NCI-H1105 treated with DMSO at 0.1 percent for 48 hours (cell line): ENCODE results near the gene CACNA1C.

Experiments
- DNase-seq: peaks from one replicate; lab custom pipeline; 2025; lab: John Stamatoyannopoulos, UW

CACNA1C gene

DNA sequence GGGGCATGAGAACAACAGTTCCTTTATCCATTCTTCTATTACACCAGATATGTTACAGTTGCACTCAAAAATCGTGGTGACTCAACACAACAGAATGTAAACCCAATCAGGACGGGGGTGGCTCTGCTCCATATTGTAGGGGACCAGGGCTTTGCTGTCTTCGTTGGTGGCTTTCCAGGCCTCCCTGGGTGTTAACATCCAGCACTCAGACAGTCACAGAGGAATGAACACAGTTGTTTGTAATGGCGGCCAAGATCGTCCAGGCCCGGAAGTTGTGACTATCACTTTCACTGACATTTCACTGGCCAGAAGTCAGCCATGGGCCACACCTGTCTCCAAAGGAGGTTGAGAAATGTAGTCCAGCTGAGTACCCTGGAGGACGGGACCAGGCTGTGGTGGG is 204.1 kb downstream of the CACNA1C start:
- DNase-seq, result no peak

DNA sequence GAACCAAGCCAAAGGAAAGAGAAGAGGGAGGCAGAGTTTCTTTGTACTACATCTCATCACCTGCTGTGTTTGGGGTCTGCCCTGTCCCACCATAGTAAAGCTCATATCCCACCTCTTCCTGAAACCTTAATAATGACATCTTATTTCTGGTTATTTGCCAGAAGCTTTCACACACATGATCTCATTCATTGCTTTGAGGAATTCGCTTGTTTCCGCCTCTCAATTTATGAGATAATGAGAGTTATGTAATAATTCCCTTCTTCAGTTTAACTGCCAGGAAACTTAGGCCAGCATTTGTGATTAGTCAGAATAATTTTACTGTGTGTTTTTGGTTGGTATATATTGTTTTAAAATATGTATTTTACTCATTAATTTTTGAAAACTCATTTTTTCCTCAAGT is 205.2 kb downstream of the CACNA1C start:
- no peak for DNase-seq

- DNase-seq, result no peak
Observed at GRCh38 chr12:2259369-2259768, 206.6 kb downstream of the CACNA1C start.

- DNase-seq, result no peak
Observed at GRCh38 chr12:2260441-2260840, 207.7 kb downstream of the CACNA1C start.

GRCh38 chr12:2261708-2262107 is 208.9 kb downstream of the CACNA1C start:
- no peak for DNase-seq

DNA sequence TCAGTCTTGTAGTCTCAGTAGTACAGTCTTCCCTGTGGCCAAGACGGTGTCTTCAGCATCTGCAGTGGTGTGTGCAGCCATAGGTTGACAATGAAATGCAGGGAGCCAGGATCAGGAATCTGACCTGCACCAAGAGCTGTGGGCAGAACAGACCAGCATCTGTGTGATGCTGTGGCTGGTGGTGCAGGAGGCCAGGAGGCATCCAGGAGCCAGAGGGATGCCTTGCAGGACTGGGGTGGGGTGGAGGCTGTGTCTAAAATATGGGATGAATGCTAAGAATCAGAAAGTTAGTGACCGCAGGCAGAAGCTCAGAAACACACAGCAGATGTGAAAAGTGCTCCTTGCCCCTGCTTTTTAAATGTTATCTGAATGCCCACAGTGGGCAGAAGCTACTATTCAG is 209.7 kb downstream of the CACNA1C start:
- DNase-seq, result no peak

- no peak for DNase-seq
Observed at GRCh38 chr12:2263901-2264300, 211.1 kb downstream of the CACNA1C start.

GRCh38 chr12:2264651-2265232 is 212.0 kb downstream of the CACNA1C start:
- DNase-seq, result no peak

DNA sequence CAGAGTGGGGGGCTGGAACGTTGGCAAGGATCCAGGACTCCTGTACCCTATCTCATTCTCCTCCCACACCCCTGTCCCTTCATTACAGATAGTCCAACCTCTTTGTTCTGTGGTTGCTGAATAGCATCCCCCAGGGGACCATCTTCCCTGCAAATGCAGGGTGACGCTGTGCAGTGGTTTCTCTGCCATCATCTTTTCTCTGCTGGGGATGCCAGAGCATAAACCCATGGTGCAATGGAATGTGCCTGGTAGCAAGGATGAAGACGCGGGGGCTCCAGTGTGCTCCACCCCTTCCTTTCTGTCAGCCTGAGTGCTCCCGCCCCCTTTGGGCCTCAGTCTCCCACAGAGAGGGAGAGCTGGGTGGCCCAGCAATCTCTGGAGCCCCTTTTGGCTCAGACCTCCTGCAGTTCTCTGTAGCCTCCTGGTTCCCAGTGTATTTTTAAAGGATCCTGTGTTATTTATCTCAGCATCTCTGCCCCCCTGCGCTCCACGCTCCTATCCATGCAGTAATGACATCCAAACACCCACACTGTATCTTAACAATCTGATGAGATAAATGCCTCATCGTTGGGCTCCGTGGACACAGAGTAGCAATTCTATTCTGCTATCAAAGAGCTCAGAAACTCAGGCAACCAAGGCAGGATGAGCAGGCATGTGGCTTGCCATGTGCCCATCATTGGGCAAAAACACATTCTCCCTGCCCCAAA is 212.8 kb downstream of the CACNA1C start:
- no peak for DNase-seq

- no peak for DNase-seq
Observed at GRCh38 chr12:2266666-2267620, 214.2 kb downstream of the CACNA1C start.

DNA sequence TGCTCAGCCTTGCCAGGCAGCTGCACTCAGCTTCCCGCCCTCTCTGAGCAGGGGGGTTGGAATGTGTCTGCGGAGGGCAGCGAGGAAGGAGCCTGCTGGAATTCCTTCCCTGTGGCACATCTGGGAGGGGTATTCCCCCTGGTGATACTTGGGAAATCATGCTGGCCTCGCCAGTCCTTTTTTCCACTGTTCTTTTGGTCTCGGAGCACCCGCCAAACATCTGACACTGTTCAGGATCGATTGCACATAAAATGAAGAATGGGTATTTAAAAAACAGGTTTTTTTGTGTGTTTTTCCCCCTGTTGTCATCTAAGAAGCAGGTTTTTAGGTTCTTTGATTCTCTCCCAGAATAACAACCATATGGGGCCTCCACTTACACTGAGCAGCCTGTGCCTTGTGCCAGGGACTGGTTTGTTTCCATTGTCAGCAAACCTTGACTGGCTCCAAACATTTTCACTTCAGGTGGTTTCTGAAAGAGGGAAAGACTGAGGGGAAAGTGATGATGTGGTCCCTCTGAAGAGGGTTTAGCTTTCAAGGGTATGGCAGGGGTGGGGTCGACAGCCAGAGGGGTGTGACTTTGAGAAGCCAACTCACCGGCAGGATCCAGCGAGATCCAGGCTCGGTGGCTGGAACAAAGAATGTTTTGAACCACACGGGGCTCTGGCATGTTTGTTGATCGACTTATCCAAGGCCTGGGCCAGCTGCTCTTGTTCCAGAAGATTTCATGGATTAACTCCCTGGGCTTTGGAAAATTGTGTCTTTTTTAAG is 215.1 kb downstream of the CACNA1C start:
- DNase-seq, result no peak

GRCh38 chr12:2268471-2269286 is 215.9 kb downstream of the CACNA1C start:
- DNase-seq, result no peak

- DNase-seq, result no peak
Observed at GRCh38 chr12:2270846-2271245, 218.1 kb downstream of the CACNA1C start.

DNA sequence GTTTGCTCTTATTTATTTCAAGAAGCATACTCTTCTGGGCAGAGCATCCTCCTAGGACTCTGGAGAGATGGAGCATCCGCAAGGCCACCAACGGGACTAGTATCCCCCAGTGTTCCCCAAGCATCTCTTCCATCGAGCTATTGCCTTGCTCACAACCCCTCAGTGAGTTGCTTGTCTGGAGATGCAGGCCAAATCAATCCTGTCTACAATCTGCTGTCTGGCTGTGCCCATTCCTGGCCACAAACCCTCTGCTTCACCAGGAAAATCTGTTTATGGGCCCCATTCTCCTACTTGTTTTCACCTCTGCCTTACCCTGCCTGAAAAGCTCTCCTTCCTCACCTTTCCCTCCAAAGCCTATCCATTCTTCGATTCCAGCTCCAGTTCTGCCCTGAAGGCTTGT is 219.2 kb downstream of the CACNA1C start:
- DNase-seq, result no peak

GRCh38 chr12:2273288-2273687 is 220.5 kb downstream of the CACNA1C start:
- no peak for DNase-seq

DNA sequence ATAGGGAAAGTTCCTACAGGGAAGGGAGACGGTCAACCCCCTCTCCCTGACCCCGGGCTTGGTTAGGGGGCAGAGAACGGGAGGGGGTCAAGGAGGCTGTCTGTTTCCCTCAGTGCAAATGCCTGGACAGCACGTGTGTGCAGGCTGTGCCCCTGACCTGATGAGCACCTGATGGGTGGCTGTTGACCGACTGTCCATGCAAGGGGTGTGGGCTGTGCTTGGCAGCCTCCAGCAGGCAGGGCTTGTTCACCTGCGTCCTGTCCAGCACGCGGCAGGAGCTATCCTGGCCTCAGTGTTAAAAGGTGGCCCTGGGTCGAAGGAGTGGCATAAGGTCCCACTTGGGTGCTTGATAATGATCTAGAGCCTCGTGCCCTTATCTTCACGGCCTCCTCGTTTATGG is 221.0 kb downstream of the CACNA1C start:
- DNase-seq, result no peak

- DNase-seq, result no peak
Observed at GRCh38 chr12:2274733-2275132, 221.9 kb downstream of the CACNA1C start.

DNA sequence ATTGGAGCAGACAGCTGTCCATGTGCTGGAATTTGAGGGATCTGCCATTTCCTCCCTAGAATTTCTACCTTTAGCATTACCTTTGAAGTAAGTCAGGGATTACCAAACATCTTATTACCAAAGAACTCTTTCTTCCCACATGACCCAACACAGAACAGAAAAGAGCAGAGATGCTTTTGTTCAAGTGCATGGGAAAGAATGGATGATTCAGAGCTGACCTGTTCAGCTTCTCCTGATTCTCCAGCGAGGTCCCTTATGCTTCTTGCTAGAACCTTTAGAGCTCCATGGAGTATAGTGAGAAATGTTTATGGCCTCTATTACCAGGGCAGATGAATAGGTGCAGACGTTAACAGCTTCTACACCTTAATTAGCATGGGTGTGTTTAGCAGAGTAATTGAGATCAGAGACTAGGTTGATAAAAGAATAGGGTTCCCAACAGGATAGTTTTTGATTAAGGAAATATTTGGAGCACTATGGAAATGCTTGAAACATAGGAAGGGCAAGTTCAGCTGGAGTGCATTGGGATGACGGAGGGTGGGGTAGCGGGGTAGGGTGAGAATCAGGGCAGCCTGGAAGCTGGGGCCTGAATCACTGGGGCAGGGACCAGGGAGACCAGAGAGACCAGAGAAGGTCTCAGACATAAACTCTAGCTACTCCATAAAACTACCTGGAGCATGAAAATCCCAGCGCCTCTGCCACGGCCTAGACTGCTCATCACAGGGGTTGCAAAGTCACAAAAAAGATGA is 223.7 kb downstream of the CACNA1C start:
- DNase-seq, result no peak

- DNase-seq, result no peak
Observed at GRCh38 chr12:2277492-2278155, 224.8 kb downstream of the CACNA1C start.

GRCh38 chr12:2281446-2281845 is 228.7 kb downstream of the CACNA1C start:
- DNase-seq, result no peak
